K562 (cell line): Measurements from ENCODE around the gene PPP1R37. TPM values are rescaled to one million over a fixed set of nuclear protein-coding genes. Genes with fewer than 3 reads are reported as not detected.
A peak's percentile ranks its signal among the peaks of the same experiment; 100 is the strongest.

Experiments
- polyA plus RNA-seq, 8 experiments: library from polyadenylated mRNA; depleted of rRNA in 4 of 8; stranded (reverse) in 5 of 8; unstranded in 3 of 8; fragments of >200 nt; fragmentation: Nextera tagmentation in 2 of 8; fragmentation: Illumina TruSeq in 1 of 8; extraction: Ambion mirVana in 2 of 8; extraction: Trizol in 1 of 8; gene quantifications; 2 replicates each; pipeline versions ENCODE4 v1.2.1 to v1.2.3, GENCODE V29; 2011 to 2014; ENCODE audit warnings: inconsistent platforms in 1 of 8, missing spikeins in 1 of 8
- total RNA-seq, 7 experiments: library from RNA; depleted of rRNA in 6 of 7; stranded (reverse); fragments of >200 nt in 6 of 7; fragmentation: Illumina TruSeq in 2 of 7; extraction: Trizol in 2 of 7; gene quantifications; 2 replicates each; pipeline versions ENCODE4 v1.2.1 to v1.2.3, GENCODE V29; 2011 to 2021; ENCODE audit warnings: low replicate concordance in 1 of 7
- TF ChIP-seq, protein P1 (sequence below), 2 experiments: fragments of 450-650 bp in 1 of 2; sonication (generic) in 1 of 2; formaldehyde crosslinking in 1 of 2; IDR thresholded peaks; 2 replicates each; pipeline versions ENCODE4 v1.7.1 to v1.9.0; 2016 to 2022; ENCODE audit warnings: inconsistent platforms in 1 of 2, mild to moderate bottlenecking in 1 of 2, missing genetic modification reagents in 1 of 2

The PPP1R37 gene
- total and polyA plus RNA-seq, 9 of the 15 experiments (the other 6 are each of a cell fraction or from before 2014, with no cell fraction given), result 0.04 to 20.3 (median 7.3) TPM

DNA sequence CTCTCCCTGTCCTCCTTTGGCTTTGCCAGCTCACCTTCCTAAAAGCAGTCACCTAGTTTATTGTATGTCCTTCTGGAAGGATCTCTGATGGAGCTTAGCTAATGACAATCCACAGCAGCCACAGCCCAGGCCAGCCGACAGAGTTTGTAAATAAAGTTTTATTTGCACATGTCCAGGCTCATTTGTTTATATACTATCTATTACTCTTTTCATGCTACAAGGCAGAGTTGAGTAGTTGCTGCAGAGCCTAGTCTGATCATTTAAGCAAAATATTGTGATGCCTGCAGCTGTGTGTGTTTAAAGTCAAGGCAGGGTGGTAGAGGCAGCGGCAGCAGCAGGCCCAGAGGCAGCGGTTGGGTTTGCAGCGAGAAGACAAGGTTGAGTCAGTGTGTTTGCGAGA, 35.2 kb downstream of the PPP1R37 start (continued):
- TF ChIP-seq, protein P1, sequence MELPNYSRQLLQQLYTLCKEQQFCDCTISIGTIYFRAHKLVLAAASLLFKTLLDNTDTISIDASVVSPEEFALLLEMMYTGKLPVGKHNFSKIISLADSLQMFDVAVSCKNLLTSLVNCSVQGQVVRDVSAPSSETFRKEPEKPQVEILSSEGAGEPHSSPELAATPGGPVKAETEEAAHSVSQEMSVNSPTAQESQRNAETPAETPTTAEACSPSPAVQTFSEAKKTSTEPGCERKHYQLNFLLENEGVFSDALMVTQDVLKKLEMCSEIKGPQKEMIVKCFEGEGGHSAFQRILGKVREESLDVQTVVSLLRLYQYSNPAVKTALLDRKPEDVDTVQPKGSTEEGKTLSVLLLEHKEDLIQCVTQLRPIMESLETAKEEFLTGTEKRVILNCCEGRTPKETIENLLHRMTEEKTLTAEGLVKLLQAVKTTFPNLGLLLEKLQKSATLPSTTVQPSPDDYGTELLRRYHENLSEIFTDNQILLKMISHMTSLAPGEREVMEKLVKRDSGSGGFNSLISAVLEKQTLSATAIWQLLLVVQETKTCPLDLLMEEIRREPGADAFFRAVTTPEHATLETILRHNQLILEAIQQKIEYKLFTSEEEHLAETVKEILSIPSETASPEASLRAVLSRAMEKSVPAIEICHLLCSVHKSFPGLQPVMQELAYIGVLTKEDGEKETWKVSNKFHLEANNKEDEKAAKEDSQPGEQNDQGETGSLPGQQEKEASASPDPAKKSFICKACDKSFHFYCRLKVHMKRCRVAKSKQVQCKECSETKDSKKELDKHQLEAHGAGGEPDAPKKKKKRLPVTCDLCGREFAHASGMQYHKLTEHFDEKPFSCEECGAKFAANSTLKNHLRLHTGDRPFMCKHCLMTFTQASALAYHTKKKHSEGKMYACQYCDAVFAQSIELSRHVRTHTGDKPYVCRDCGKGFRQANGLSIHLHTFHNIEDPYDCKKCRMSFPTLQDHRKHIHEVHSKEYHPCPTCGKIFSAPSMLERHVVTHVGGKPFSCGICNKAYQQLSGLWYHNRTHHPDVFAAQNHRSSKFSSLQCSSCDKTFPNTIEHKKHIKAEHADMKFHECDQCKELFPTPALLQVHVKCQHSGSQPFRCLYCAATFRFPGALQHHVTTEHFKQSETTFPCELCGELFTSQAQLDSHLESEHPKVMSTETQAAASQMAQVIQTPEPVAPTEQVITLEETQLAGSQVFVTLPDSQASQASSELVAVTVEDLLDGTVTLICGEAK (IDR thresholded peaks at IDR 0.05), result peak; percentile 88
- TF ChIP-seq, protein P1 (CRISPR knock-in tag; IDR thresholded peaks at IDR 0.05), result peak; percentile 79
